ENCODE measurements around the gene NID1.
"Not testable (repeated sequence)": the region's sequence is repeated elsewhere in the genome, so short reads cannot be mapped to it uniquely, and the experiment has no call there.

The NID1 gene

GRCh38 chr1:236030534-236030933 is 34.4 kb downstream of the NID1 start:
- no peak for DNase-seq (ENCODE audit: low spot score)

GRCh38 chr1:236029428-236029940 is 35.4 kb downstream of the NID1 start:
- no peak for DNase-seq (ENCODE audit: low spot score)

DNA sequence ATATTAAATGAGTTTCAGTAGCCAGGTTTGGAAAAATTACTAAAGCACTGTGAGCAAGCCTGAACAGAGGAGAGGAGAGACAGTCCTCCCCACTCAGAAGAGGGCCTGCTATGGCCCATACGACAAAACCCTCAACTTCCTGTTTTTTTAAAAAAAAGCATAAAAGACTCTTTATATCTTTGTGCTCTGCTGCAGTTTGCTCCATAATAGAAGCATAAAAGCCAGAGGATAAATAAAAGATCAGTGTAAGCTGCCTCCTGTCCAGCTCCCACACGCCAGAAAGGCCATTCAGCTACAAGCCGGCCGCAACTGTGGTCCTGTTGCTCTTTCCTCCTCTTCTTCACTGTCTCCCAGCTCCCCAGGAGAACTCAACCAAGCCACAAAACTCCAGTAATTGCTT is 37.8 kb downstream of the NID1 start:
- DNase-seq (ENCODE audit: low spot score), result no peak

- DNase-seq (ENCODE audit: low spot score), result no peak
These were observed 39.1 kb downstream of the NID1 start for GRCh38 chr1:236025836-236026235.

DNA sequence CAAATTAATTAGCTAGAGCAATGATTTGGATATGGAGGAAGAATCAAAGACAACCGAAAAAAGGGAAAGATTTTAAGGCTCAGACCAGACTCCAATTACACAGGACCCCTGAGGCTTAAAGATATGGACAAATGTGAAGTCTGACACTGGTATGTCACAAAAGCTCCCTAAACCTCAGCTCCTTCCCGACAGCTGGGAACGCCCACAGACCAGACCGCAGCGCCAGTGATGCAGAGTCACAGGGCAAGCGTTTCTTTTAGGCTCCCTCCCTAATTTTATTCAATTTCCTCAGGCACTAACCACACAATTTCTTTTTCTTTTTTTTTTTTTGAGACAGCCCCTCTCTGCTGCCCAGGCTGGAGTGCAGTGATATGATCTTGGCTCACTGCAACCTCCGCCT is 40.2 kb downstream of the NID1 start:
- DNase-seq (ENCODE audit: low spot score), result no peak

GRCh38 chr1:236023926-236024565 is 40.8 kb downstream of the NID1 start:
- no peak for DNase-seq (ENCODE audit: low spot score)

GRCh38 chr1:236021424-236022135 is 43.3 kb downstream of the NID1 start:
- DNase-seq (ENCODE audit: low spot score), result no peak

DNA sequence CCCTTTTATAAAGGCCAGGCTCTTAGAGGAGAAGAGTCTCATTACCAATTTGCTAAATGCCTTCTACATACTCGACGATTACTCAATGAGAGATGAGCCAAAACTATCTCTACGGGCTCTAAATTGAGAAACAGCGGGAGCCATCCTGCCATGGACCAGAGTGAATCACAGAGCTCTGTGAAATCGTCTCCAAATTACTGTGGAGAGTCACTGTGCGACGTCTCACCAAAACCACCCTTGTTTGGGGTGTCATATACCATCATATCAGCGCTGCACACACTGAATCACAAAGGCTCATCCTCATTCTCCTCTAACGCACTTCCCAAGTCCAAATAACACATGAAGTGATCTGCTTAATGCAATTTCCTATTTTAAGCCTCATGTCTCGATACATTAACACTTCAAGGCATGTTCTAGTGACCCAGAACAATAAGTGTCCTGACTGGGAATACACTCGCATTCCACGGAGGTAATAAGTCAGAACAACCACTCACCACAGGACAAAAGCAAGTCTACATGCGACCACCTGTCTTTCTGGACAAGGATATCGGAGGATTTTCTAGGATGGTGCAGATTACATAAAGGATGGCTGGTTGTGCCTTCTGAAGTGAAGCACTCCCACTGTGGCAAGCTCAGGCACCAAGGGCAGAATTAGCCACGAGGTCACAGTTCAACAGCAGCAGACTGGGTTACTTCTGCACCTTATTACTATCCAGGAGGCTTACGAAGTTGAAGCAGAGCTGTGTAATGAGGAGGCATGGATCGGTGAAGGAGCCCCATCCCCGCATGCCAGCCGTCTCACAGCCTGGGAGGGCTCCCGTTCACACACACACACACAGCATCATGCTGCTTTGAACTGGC is 44.3 kb downstream of the NID1 start:
- no peak for DNase-seq (ENCODE audit: low spot score)

DNA sequence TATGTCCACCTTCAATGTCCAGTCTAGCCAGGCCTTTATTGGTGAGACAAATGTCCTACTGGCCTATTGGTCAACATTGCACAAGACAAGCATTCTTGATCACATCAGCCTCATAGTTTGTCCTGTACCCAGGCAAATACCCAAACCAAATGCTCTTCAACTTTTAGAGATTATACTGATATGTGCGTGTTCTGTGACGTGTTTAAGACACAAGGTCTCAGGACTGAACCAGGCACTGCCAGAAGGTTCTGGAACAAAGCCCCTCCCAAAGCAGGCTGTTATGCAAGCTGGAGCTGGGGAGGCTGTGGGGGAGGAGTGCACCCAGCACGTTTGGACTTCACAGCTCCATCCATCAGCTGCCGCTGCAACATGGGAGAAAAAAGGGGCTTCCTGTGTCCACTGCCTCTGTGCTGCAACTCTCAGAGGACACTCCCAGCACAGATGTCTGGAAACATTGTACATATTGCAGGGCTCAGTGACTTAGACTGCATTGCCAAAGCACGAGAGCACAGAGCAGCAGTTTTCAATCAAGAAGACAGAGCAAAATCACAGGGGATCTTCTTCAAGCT is 45.9 kb downstream of the NID1 start:
- no peak for DNase-seq (ENCODE audit: low spot score)

GRCh38 chr1:236016782-236017400 is 48.0 kb downstream of the NID1 start:
- DNase-seq (ENCODE audit: low spot score), result peak; percentile 46

DNA sequence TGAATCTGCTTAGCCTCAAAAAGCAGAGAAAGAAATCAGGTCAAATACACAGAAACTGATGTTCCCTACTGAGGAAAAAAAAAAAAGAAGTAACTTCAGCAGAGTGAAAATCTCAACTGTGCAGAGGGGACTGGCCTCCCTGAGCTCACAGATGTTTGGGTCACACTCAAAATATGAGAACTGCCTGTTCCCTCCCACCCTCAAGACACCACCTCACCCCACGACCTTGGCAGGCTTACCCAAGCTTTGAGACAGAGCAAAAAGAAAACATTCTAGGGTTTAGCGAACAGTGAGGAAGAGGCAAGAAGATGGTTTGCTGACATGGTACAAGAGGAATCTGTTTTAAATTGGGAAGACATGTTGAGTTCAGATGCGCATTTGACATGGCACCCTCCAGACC is 48.8 kb downstream of the NID1 start:
- DNase-seq (ENCODE audit: low spot score), result no peak

- no peak for DNase-seq (ENCODE audit: low spot score)
These were observed 49.4 kb downstream of the NID1 start for GRCh38 chr1:236015539-236015938.

DNA sequence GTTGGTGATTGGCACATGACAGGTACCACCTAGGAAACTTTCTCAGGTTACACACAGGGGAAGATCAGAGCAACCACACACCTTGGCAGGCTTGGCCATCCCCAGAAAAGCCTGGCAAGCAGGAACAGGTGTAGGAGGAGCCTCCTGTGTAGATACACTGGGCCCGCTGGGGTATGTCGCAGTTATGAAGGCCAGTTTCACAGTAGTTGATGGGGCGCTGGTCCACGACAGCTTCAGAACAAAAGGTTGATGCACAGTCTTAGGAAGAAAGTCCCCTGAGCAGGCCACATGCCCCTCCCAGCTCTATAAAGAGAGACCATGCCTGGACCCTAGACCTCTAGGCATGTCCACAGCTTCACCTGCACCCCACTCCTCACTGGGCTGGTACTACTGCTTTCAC is 51.6 kb downstream of the NID1 start:
- DNase-seq (ENCODE audit: low spot score), result no peak

DNA sequence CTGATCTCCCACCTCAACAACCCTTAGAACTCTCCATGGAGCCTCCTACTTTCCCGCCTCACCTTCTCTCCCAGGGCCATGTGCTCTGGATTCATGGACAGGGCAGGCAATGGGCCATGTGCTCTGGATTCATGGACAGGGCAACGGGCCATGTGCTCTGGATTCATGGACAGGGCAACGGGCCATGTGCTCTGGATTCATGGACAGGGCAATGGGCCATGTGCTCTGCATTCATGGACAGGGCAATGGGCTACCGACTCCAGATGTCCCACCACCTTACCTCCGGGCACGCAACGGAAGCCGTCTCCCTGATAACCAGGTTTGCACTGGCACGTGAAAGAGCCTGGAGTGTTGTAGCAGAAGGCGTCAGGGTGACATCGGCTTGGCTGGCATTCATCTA is 53.2 kb downstream of the NID1 start:
- DNase-seq (ENCODE audit: low spot score), result no peak

- DNase-seq (ENCODE audit: low spot score), result no peak
These were observed 54.4 kb downstream of the NID1 start for GRCh38 chr1:236010443-236010842.

- DNase-seq (ENCODE audit: low spot score), result no peak
These were observed 55.0 kb downstream of the NID1 start for GRCh38 chr1:236009857-236010256.

- no peak for DNase-seq (ENCODE audit: low spot score)
These were observed 55.7 kb downstream of the NID1 start for GRCh38 chr1:236009191-236009590.

GRCh38 chr1:236007781-236008180 is 57.1 kb downstream of the NID1 start:
- no peak for DNase-seq (ENCODE audit: low spot score)

DNA sequence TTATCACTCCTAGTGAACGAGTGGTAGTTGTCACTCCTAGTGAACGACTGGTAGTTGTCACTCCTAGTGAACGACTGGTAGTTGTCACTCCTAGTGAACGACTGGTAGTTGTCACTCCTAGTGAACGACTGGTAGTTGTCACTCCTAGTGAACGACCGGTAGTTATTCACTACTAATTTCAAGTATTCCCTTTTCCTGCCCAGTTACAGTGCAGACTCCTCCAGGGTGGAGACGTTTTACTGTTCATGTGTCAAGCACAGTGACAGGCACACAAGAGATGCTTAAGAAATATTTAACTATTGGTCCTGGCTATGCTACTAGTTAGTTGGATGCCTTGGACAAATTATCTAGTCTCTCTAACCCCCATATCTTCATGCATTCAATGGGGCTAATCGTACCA is 61.8 kb downstream of the NID1 start:
- DNase-seq (ENCODE audit: low spot score), result not testable (repeated sequence)

- no peak for DNase-seq (ENCODE audit: low spot score)
These were observed 62.3 kb downstream of the NID1 start for GRCh38 chr1:236002572-236002971.

- DNase-seq (ENCODE audit: low spot score), result no peak
These were observed 62.9 kb downstream of the NID1 start for GRCh38 chr1:236002025-236002390.

GRCh38 chr1:236000781-236001180 is 64.1 kb downstream of the NID1 start:
- no peak for DNase-seq (ENCODE audit: low spot score)

Measured in LoVo (cell line).